Right forelimb (tissue), 1 donor: Measurements from ENCODE around the gene AKAP1.

Source experiments
- DNase-seq: peaks from one replicate; pipeline ENCODE4 v3.0.0-alpha.2; 2018

Gene AKAP1

DNA sequence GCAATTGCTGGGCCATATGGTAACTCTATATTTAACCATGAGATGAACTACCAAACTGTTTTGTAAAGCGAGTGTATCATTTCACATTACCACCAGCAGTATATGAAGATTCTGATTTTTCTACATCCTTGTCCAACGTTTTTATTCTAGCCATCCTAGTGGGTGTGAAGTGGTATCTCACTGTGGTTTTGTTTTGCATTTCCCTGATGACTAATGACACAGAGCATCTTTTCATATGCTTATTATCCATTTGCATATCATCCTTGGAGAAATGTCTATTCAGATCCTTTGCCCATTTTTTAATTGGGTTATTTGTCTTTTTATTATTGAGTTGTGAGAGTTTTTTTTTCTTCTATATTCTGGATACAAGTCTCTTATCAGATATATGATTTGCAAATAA, 83.6 kb downstream of the AKAP1 start:
- DNase-seq, result no peak

DNA sequence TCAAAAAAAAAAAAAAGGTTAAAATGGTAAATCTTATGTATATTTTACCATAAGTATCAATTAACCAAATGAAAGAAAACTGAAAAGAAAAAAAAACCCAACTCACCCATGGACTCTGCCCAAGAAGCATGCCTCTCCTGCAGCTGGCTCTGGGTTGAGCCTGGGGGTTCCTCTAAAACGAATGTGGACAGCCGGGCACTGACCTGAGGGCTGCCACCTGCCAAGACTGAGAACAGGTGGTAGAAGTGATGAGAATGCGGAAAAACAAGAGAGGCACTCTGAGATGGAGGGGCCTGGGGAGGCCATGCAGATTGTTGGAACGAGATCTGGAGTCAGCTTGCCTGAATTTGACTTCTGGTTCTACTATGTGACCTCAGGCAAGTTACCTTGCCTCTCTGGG, 85.8 kb downstream of the AKAP1 start:
- DNase-seq, result no peak
